ENCODE data around the gene PDE7B.

GRCh38 chr6:135921188-135921587 is 69.7 kb downstream of the PDE7B start:
- TF ChIP-seq POLR2A (IDR thresholded peaks at IDR 0.05): no peak
- no peak for TF ChIP-seq CTCF (IDR thresholded peaks at IDR 0.05)
